Gastrocnemius medialis (tissue), 4 donors: ENCODE measurements around the gene OR7D2.

Experiments used
- CTCF ChIP-seq, 5 experiments: fragments of 450-650 bp in 3 of 5; fragments of 200-600 bp in 2 of 5; sonication (generic) in 2 of 5; IDR thresholded peaks in 4 of 5; conservative IDR thresholded peaks in 1 of 5; 1 replicate in 4 of 5; 2 replicates in 1 of 5; pipeline ENCODE4 v1.5.1; 2016 to 2019; ENCODE audit warnings: antibody characterized with exemption in 5 of 5, mild to moderate bottlenecking in 3 of 5, moderate library complexity in 3 of 5
- POLR2A ChIP-seq, 2 donors: fragments of 450-650 bp; IDR thresholded peaks; one replicate each; pipeline ENCODE4 v1.6.1; 2017; ENCODE audit warnings: antibody characterized with exemption in 2 of 2, mild to moderate bottlenecking in 2 of 2, moderate library complexity in 2 of 2

- TF ChIP-seq CTCF (IDR thresholded peaks at IDR 0.05 in 4 of 5, conservative IDR thresholded peaks at IDR 0.05 in 1 of 5) (peak; percentile 41 to 83 (median 63)), POLR2A (IDR thresholded peaks at IDR 0.05) (no peak)
These were observed 26.8 kb downstream of the OR7D2 start for GRCh38 chr19:9205501-9206113.
